Activated CD8-positive, alpha-beta memory T cell treated with anti-CD3 and anti-CD28 coated beads, Interleukin-2, amount 10 ng/mL, durations not matched to agents 7 days and 5 days (primary cell): ENCODE measurements around the gene XXYLT1. TPM values are rescaled to one million over a fixed set of nuclear protein-coding genes. Genes with fewer than 3 reads are reported as not detected.
"Not testable (repeated sequence)": the region's sequence is repeated elsewhere in the genome, so short reads cannot be mapped to it uniquely, and the experiment has no call there.

ENCODE experiments used
- ATAC-seq: fragments of 150-1000 bp; cut with Tn5 transposase; one replicate; pipeline ENCODE4 v1.10.0; 2021; ENCODE audit warnings: moderate library complexity
- CTCF ChIA-PET: fragments of 350-600 bp; sonication (Branson Sonifier 250); formaldehyde crosslinking; loops from one replicate; lab custom pipeline; 2021; ENCODE audit warnings: antibody characterized with exemption; lab: Charles Lee
- DNase-seq: peaks from one replicate; pipeline ENCODE4 v3.0.0-alpha.2; 2020
- H3K27ac Mint-ChIP-seq: one replicate; pipeline ENCODE4 v1.8.0; 2021; ENCODE audit warnings: mild to moderate bottlenecking, mixed read lengths
- H3K27me3 Mint-ChIP-seq: one replicate; pipeline ENCODE4 v1.8.0; 2021; ENCODE audit warnings: mixed read lengths
- H3K36me3 Mint-ChIP-seq: one replicate; pipeline ENCODE4 v1.8.0; 2021; ENCODE audit warnings: mild to moderate bottlenecking, mixed read lengths
- H3K4me1 Mint-ChIP-seq: one replicate; pipeline ENCODE4 v1.8.0; 2021; ENCODE audit warnings: mixed read lengths
- H3K4me3 Mint-ChIP-seq: one replicate; pipeline ENCODE4 v1.8.0; 2021; ENCODE audit warnings: mild to moderate bottlenecking, moderate library complexity, mixed read lengths
- H3K9me3 Mint-ChIP-seq: one replicate; pipeline ENCODE4 v1.8.0; 2022; ENCODE audit warnings: low read depth, mixed read lengths
- total RNA-seq, 2 experiments: library from RNA; stranded (reverse); gene quantifications; one replicate each; pipeline ENCODE4 v1.2.3, GENCODE V29; 2021

Gene XXYLT1
- total RNA-seq, 2 experiments from 2014 or later = 7.2 to 9.2 TPM

- peaks cover 3% of the 10 kb centered on the region for H3K4me1 Mint-ChIP-seq
- ATAC-seq = no peak
- no peak overlapping the region for H3K4me3 Mint-ChIP-seq
- H3K36me3 Mint-ChIP-seq = peaks cover 4% of the 10 kb centered on the region
- H3K27ac Mint-ChIP-seq = no peak overlapping the region
- no peaks in the 10 kb centered on the region for H3K27me3 Mint-ChIP-seq
- H3K9me3 Mint-ChIP-seq = no peaks in the 10 kb centered on the region
- peak; percentile 18 for DNase-seq
- CTCF ChIA-PET = no interaction called here
Observed at GRCh38 chr3:195226445-195226844, 44.5 kb downstream of the XXYLT1 start.

DNA sequence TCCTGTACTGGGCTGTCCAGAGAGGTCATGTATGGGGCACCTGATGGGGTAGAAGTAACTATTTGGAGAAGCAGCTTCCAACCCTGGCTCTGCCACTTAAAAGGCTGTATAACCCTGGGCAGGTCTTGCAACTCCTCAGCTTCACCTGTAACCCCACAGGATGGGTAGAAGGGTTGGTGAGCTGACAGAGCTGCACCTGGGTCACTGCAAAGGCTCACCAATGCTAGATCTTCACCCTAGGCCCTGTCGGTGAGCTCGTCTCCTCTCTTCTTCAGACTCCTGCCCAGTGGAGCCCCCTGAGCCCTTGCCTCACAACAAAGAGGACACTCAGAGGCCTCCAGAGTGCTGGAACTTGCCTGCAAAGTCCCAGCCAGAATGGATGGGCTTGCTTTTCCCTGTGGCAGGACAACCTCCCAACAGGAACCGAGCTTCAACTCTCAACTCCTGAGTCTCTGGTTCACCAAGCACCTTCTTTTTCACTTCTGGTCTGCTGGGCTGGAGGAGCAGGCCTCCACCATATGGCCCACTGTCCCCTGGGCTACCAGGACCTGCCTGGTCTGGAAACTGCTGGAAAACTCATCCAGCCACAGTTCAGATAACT lies 45.9 kb downstream of the XXYLT1 start:
- Mint-ChIP-seq H3K27ac (no peak overlapping the region), H3K27me3 (no peaks in the 10 kb centered on the region), H3K9me3 (no peaks in the 10 kb centered on the region), H3K4me3 (no peak overlapping the region), H3K36me3 (peaks cover 8% of the 10 kb centered on the region), H3K4me1 (peaks cover 3% of the 10 kb centered on the region)
- no peak for ATAC-seq
- peak; percentile 34 for DNase-seq
- CTCF ChIA-PET = no interaction called here

- CTCF ChIA-PET = no interaction called here
- Mint-ChIP-seq H3K27ac (no peak overlapping the region), H3K4me3 (no peak overlapping the region), H3K4me1 (peaks cover 3% of the 10 kb centered on the region), H3K9me3 (no peaks in the 10 kb centered on the region), H3K36me3 (peaks cover 8% of the 10 kb centered on the region), H3K27me3 (no peaks in the 10 kb centered on the region)
- DNase-seq (peak; percentile 26), ATAC-seq (no peak)
Observed at GRCh38 chr3:195224156-195224979, 46.6 kb downstream of the XXYLT1 start.

DNA sequence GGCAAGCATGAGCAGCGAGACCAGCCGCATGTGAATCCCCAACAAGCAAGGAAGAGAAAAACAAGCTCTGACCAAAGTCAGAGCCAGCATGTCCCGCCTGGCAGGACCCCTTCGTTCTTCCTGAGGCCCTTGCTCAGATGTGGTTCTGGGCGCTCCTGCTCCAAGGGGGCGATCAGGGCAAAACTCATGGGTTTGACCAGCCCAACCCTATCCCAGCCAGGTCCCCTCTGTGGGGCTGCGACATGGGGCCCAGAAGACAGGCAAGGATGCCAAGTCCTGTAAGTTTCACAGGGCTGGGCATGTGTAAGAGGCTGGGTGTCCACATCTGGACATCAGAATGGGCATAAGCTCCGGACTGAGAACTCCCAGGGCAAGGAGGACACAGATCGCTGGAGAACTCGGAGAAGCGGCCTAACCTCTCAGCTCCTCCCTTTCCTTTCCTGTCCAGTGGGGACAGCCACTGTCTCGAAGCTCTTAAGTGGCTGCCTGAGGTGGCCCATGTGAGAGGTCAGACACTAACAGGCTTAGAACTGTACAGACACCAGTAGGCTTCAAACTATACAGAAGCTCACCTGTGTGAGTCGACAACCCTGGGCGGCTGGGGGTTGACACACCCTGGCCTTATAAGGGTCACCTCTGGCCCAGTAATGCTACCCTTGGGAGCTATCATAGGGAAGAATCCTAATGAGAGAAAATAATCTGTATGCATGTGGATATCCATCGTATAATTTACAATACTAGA lies 48.9 kb downstream of the XXYLT1 start:
- Mint-ChIP-seq H3K27ac (no peak overlapping the region), H3K36me3 (peaks cover 8% of the 10 kb centered on the region), H3K4me1 (no peaks in the 10 kb centered on the region), H3K4me3 (no peak overlapping the region), H3K27me3 (no peaks in the 10 kb centered on the region), H3K9me3 (no peaks in the 10 kb centered on the region)
- peak; percentile 28 for DNase-seq
- no peak for ATAC-seq
- CTCF ChIA-PET = no interaction called here

- Mint-ChIP-seq H3K27ac (no peak overlapping the region), H3K36me3 (peaks cover 8% of the 10 kb centered on the region)
- CTCF ChIA-PET = no interaction called here
Observed at GRCh38 chr3:195221015-195221853, 49.7 kb downstream of the XXYLT1 start.

DNA sequence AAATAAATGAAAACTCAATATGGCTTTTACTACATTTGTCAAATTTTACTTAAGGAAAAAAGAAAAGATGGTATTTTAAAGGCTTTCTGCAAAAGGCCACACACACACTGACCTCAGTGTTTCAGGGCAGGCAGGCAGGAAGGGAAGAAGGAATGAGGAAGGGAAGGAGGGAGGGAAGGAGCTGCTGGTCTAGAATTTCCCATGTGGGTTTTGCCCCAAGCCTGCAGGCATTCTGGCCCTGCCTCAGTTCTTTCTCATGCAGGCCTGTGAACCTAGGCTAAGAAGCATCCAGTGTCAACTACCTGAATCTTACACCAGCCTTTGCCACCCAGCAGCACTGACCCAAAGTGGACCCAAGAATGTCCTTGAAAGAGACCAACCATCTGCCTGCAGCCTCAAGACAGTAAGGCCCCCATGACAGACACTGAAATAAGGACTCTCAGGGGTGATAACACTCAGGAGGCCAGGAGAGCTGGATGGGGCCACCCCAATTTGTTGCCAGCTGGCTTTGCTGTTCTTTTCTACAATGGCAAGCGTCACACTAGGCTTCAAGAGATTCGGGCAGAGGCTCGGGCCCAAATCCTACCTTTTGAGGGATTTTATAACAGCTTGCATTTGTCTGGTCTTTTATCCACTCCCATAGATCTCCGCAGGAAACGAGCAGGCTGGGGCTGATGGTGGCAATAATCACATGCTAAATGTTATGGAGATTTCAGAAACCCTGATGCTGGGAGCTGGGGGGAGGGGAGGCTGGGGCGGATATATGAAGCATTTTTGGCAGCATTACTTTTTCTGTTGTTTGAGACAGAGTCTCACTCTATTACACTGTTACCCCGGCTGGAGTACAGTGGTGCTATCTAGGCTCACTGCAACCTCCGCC lies 51.4 kb downstream of the XXYLT1 start:
- CTCF ChIA-PET = no interaction called here

More at GRCh38 chr3:195221015-195221853, 49.7 kb downstream of the XXYLT1 start:
- Mint-ChIP-seq H3K4me1 (no peaks in the 10 kb centered on the region), H3K27me3 (no peaks in the 10 kb centered on the region), H3K4me3 (no peak overlapping the region), H3K9me3 (no peaks in the 10 kb centered on the region)
- DNase-seq (peak; percentile 25), ATAC-seq (no peak)

DNA sequence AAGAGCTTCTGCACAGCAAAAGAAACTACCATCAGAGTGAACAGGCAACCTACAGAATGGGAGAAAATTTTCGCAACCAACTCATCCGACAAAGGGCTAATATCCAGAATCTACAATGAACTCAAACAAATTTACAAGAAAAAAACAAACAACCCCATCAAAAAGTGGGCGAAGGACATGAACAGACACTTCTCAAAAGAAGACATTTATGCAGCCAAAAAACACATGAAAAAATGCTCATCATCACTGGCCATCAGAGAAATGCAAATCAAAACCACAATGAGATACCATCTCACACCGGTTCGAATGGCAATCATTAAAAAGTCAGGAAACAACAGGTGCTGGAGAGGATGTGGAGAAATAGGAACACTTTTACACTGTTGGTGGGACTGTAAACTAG lies 52.6 kb downstream of the XXYLT1 start:
- H3K4me1 Mint-ChIP-seq, H3K4me3 Mint-ChIP-seq, DNase-seq, ATAC-seq, H3K9me3 Mint-ChIP-seq, H3K27me3 Mint-ChIP-seq, H3K27ac Mint-ChIP-seq, CTCF ChIA-PET, H3K36me3 Mint-ChIP-seq: not testable (repeated sequence)

More for the DNA sequence above, 51.4 kb downstream of the XXYLT1 start:
- Mint-ChIP-seq H3K27ac (peak overlapping the region; percentile 32), H3K4me1 (no peaks in the 10 kb centered on the region), H3K9me3 (no peaks in the 10 kb centered on the region), H3K27me3 (no peaks in the 10 kb centered on the region), H3K4me3 (no peak overlapping the region), H3K36me3 (peaks cover 4% of the 10 kb centered on the region)
- DNase-seq = peak; percentile 36
- ATAC-seq = no peak

DNA sequence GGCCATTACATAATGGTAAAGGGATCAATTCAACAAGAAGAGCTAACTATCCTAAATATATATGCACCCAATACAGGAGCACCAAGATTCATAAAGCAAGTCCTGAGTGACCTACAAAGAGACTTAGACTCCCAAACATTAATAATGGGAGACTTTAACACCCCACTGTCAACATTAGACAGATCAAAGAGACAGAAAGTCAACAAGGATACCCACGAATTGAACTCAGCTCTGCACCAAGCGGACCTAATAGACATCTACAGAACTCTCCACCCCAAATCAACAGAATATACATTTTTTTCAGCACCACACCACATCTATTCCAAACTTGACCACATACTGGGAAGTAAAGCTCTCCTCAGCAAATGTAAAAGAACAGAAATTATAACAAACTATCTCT lies 55.4 kb downstream of the XXYLT1 start:
- DNase-seq, H3K9me3 Mint-ChIP-seq, CTCF ChIA-PET, H3K27me3 Mint-ChIP-seq, H3K27ac Mint-ChIP-seq, H3K36me3 Mint-ChIP-seq, H3K4me3 Mint-ChIP-seq, ATAC-seq, H3K4me1 Mint-ChIP-seq: not testable (repeated sequence)

- ATAC-seq = no peak
- Mint-ChIP-seq H3K36me3 (no peaks in the 10 kb centered on the region), H3K9me3 (no peaks in the 10 kb centered on the region), H3K4me3 (no peak overlapping the region), H3K4me1 (peaks cover 2% of the 10 kb centered on the region), H3K27me3 (no peaks in the 10 kb centered on the region), H3K27ac (no peak overlapping the region)
- no peak for DNase-seq
- CTCF ChIA-PET = no interaction called here
Observed at GRCh38 chr3:195214381-195214780, 56.6 kb downstream of the XXYLT1 start.

GRCh38 chr3:195213639-195214315 lies 57.2 kb downstream of the XXYLT1 start:
- DNase-seq = no peak
- no peak overlapping the region for H3K4me3 Mint-ChIP-seq
- no peaks in the 10 kb centered on the region for H3K9me3 Mint-ChIP-seq
- H3K27me3 Mint-ChIP-seq = no peaks in the 10 kb centered on the region
- peaks cover 2% of the 10 kb centered on the region for H3K4me1 Mint-ChIP-seq
- ATAC-seq = no peak
- H3K36me3 Mint-ChIP-seq = no peaks in the 10 kb centered on the region
- no peak overlapping the region for H3K27ac Mint-ChIP-seq
- CTCF ChIA-PET = no interaction called here

- Mint-ChIP-seq H3K9me3 (no peaks in the 10 kb centered on the region), H3K4me3 (no peak overlapping the region), H3K27ac (no peak overlapping the region), H3K36me3 (no peaks in the 10 kb centered on the region), H3K4me1 (peaks cover 6% of the 10 kb centered on the region), H3K27me3 (no peaks in the 10 kb centered on the region)
- DNase-seq = no peak
- CTCF ChIA-PET = no interaction called here
- ATAC-seq = no peak
Observed at GRCh38 chr3:195212749-195213375, 58.1 kb downstream of the XXYLT1 start.
